GM18868 (cell line): ENCODE data around the gene CTNNBIP1.

Experiments
- ATAC-seq: cut with Tn5 transposase; IDR thresholded peaks from one replicate; pipeline ENCODE4 v1.9.1; 2021; ENCODE audit warnings: mild to moderate bottlenecking, moderate library complexity; ENCODE audit not compliant: unreplicated experiment

The CTNNBIP1 gene

DNA sequence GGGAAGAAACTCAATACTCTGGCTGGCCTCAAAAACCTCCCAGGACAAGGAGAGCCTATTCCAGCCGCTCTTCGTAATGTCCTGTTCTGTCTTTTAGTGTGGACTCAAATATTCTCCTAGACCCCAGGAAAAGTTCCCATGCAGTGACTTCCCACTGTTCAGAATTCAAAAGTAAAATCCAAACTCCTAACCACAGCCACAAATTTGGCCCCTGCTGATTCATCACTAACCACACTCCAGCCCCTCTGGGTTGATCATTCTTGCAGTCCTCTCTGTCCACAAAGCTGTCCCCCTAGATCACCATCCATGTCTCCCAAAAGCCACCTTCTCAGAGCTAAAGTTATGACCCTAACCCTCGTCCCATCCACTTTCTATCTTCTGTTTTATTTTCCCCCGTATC, 5.1 kb downstream of the CTNNBIP1 start:
- no peak for ATAC-seq

DNA sequence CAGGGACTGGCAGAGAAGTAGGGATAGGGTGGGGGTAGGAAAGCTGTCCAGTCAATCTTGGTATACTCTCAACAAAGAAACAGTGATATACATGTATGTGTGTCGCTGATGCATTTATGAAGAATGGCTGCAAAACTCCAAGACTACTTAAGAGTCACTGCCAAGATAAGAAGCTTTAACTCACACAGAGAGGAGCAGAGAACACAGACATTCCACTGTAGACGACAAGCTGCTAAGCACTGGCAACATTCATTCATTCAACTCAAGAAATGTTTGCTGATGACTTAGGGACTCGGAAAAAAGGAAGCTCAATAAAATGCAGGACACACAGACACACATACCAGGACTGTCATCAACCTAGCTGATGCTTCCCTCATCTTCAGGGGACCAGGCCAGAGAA, 5.5 kb downstream of the CTNNBIP1 start:
- ATAC-seq, result no peak

GRCh38 chr1:9903801-9904527, 6.1 kb downstream of the CTNNBIP1 start:
- no peak for ATAC-seq

- no peak for ATAC-seq
Observed at GRCh38 chr1:9902060-9902452, 8.0 kb downstream of the CTNNBIP1 start.

GRCh38 chr1:9901148-9902059, 8.7 kb downstream of the CTNNBIP1 start:
- no peak for ATAC-seq

GRCh38 chr1:9900142-9901043, 9.7 kb downstream of the CTNNBIP1 start:
- no peak for ATAC-seq

- ATAC-seq, result no peak
Observed at GRCh38 chr1:9894115-9894514, 16.0 kb downstream of the CTNNBIP1 start.

DNA sequence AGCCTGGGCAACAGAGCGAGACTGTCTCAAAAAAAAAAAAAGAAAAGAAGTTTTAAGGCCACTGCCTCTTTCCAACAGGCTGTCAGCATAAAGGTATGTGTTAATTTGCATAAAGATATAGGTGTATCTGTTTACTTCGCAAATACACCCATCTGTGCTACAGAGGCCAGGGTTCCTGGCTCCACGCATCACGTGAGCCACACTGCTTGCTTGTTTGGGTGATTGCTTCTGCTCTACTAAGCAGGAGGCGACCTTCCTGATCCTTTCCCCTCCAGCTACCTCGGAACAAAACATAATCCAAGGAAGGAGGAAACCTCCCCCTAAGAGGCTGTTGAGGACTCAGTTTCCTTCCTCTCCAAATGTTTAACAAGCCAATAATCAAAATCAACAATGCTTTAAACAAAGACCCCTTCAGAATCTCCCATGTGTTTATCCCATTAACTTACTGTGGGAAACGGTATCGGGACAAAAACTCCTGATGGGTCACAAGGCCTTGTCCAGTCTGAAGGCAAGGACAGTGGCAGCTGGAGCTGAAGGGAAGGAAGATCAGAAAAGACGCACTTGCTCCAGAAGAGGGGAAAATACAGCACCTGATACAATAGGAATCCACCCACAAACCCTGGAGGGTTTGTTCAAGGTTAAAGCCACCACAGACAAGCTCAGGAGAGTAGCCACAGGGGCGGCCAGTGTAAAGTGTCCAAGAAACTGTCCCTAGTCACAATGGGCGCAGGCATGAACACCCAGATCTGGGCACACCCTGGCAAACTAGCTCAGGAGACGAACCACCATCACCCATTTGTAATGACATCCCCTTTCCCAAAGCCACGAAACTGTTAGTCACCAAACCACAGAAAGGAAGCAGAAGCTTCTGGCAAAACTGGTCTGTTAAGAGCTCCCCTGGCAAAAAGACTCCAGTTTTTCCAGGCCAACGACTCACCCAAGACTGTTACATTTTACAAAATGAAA, 17.2 kb downstream of the CTNNBIP1 start:
- no peak for ATAC-seq

GRCh38 chr1:9891207-9891606, 18.9 kb downstream of the CTNNBIP1 start:
- ATAC-seq, result no peak

DNA sequence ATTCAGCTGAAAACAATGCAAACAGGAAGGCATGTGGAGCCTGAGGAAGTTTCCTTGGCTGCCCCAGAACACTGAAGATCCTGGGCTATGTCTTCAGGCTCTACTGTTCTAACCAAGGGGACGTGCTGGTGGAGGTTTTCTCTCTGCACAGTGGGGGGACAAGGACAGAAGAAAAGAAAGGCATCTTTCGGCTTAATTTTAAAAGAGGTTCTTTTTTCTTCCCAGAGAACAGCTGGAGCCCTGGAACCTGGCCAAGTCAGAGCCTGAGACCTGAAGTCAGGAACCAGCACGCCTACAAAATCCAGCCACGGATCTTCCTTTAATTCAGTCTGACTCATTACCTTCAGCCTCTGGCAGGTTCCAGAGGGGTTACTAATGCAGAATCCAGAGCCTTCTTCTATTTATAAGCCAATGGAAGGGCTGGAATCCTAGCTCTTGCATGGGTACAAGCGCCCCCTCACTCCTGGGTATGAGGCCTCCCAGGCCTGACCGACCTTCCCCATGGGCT, 19.8 kb downstream of the CTNNBIP1 start:
- no peak for ATAC-seq

GRCh38 chr1:9889411-9889810, 20.7 kb downstream of the CTNNBIP1 start:
- no peak for ATAC-seq

- ATAC-seq, result no peak
Observed at GRCh38 chr1:9888886-9889285, 21.2 kb downstream of the CTNNBIP1 start.

DNA sequence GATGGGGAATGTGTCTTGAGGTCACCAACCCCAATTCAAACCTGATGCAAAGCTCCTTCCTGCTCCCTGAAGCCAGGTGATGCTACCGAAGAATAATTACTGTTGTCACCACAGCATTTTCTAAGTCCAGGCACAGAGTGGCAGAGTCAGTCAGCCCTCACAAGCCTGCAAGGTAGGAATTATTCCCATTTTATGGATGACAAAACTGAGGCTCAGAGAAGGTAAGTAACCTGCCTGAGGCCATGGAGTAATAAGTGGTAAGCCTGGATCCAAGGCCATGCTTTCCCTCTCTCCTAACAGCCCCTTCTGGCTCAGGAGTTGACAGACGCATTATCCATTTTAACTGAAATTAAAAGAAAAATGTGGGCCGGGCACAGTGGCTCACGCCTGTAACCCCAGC, 23.0 kb downstream of the CTNNBIP1 start:
- ATAC-seq, result no peak

DNA sequence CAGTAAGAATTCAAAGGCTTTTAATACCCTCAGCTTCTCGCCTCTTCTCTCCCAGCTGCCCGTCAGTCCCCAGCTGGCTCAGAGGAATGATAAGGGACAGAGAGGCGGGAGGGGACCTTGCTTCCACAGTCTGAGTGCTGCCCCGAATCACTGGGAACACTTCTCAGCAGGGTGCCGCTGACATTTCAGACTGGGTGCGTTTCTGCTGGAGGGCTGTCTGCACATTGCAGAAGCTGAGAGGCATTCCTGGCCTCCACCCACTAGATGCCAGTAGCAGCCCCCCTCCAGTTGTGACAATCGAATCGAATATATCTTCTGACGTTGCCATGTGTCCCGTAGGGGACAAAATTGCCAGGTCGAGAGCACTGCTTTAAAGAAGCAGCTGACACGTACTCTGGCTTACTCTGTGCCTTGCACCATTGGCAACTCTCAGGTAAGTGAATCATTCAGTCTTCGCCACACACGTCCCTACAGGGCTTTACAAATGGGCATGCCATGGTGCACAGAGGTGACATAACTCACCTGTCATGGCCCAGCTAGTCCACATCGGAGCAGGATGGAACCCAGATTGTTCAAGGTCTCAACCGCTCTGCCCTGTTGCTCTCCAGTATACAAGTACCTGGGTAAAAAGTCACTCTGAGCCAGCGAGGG, 23.9 kb downstream of the CTNNBIP1 start:
- no peak for ATAC-seq

- no peak for ATAC-seq
Observed at GRCh38 chr1:9884805-9885204, 25.3 kb downstream of the CTNNBIP1 start.

DNA sequence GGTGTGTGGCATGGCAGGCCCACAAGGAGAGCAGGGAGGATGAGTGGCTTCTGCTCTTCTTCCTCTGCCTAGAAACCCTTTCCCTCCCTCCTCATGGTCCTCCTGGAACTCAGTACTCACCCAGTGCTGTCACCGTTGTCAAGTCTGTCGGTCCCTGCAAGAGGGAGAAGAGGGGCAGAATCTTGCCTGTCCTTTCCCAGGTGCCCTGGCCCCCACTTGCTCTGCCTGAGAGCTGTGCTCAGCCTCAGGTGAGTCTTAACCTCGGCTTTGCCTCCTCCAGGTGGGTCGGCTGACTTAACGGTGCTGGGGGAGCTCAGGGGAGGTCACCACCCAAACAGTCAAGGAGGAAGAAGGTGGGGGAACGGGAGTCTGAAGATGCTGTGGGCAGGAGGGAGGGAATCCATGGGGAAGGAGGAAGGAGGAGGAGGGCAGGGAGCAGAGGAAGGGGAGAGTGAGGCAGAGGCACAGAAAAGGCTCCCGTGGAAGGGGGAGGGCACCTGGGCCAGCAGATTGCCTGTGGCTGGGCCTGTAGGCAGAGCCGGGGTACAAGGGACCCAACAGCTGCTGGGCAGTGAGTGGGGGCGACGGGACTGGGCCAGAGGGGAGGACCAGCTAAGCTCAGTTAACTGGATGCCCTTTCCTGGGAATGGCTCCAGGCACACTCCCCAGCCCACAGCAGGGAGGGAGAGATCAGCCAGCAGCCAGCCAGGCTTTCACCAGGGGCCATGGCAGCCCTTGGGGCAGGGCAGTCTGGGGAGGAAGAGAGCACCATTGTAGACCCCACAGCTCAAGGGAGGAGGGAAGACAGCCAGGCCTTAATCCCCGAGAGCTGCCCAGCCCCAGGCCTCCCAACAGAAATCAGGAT, 26.3 kb downstream of the CTNNBIP1 start:
- no peak for ATAC-seq

- ATAC-seq, result no peak
Observed at GRCh38 chr1:9882945-9883303, 27.1 kb downstream of the CTNNBIP1 start.

- ATAC-seq, result no peak
Observed at GRCh38 chr1:9882296-9882944, 27.6 kb downstream of the CTNNBIP1 start.
